PC-9 (cell line): ENCODE data around the gene EPHB1. TPM values are rescaled to one million over a fixed set of nuclear protein-coding genes. Genes with fewer than 3 reads are reported as not detected.

ENCODE experiments used
- BruUV-seq: library from RNA; stranded (reverse); fragments of 400-500 nt; replicated peaks from 2 replicates; lab custom pipeline; 2021; lab: Mats Ljungman, UMichigan
- CTCF ChIA-PET: fragments of 300-600 bp; sonication (Branson Sonifier 250); formaldehyde crosslinking; loops from one replicate; lab custom pipeline; 2022; ENCODE audit warnings: antibody characterized with exemption; lab: Charles Lee
- POLR2A ChIA-PET: fragments of 300-600 bp; sonication (Branson Sonifier 250); formaldehyde crosslinking; loops from one replicate; lab custom pipeline; 2022; ENCODE audit warnings: antibody characterized with exemption; ENCODE audit not compliant: unreplicated experiment; lab: Charles Lee
- DNase-seq, 2 experiments: peaks; one replicate each; pipeline versions ENCODE4 v3.0.0 to v3.0.0-alpha.2; 2015 to 2022; ENCODE audit warnings: mixed read lengths in 1 of 2
- H2AFZ ChIP-seq: fragments of 200-600 bp; sonication (generic); 2 replicates; pipeline ENCODE4 v1.8.1; 2017; ENCODE audit warnings: antibody characterized with exemption
- H3F3A ChIP-seq: fragments of 200-600 bp; sonication (generic); 2 replicates; pipeline ENCODE4 v1.8.1; 2017; ENCODE audit warnings: antibody characterized with exemption, mild to moderate bottlenecking, low read depth; ENCODE audit not compliant: insufficient read depth
- H3K27ac ChIP-seq: fragments of 200-600 bp; sonication (generic); 2 replicates; pipeline ENCODE4 v1.6.1; 2016; ENCODE audit warnings: mixed run types
- H3K27me3 ChIP-seq: fragments of 200-600 bp; sonication (generic); 2 replicates; pipeline ENCODE4 v1.6.1; 2016; ENCODE audit warnings: low read depth, mixed run types; ENCODE audit not compliant: insufficient read depth
- H3K36me3 ChIP-seq: fragments of 200-600 bp; sonication (generic); 2 replicates; pipeline ENCODE4 v1.6.1; 2016; ENCODE audit warnings: low read depth, mixed run types
- H3K4me1 ChIP-seq: fragments of 200-600 bp; sonication (generic); replicated peaks from 2 replicates; pipeline ENCODE4 v1.6.1; 2016; ENCODE audit warnings: mixed run types; ENCODE audit not compliant: insufficient read depth
- H3K4me2 ChIP-seq: fragments of 200-600 bp; sonication (generic); 2 replicates; pipeline ENCODE4 v1.6.1; 2017; ENCODE audit warnings: mixed run types
- H3K4me3 ChIP-seq: fragments of 200-600 bp; sonication (generic); 2 replicates; pipeline ENCODE4 v1.6.1; 2016; ENCODE audit warnings: mixed run types
- H3K79me2 ChIP-seq: fragments of 200-600 bp; sonication (generic); 2 replicates; pipeline ENCODE4 v1.6.1; 2017; ENCODE audit warnings: low read depth, mixed run types
- H3K9me2 ChIP-seq: fragments of 200-600 bp; sonication (generic); 2 replicates; pipeline ENCODE4 v1.8.1; 2017; ENCODE audit warnings: mild to moderate bottlenecking; ENCODE audit not compliant: insufficient read depth
- H3K9me3 ChIP-seq: fragments of 200-600 bp; sonication (generic); 2 replicates; pipeline ENCODE4 v1.8.1; 2016; ENCODE audit warnings: low read depth; ENCODE audit not compliant: insufficient read depth
- H4K20me1 ChIP-seq: fragments of 200-600 bp; sonication (generic); 2 replicates; pipeline ENCODE4 v1.8.1; 2017; ENCODE audit not compliant: insufficient read depth
- EZH2 ChIP-seq: fragments of 200-600 bp; sonication (generic); IDR thresholded peaks from 2 replicates; pipeline ENCODE4 v1.8.0; 2017; ENCODE audit warnings: antibody characterized with exemption, low read depth
- intact Hi-C: fragments of 100-400 bp; cut with micrococcal nuclease; formaldehyde crosslinking; loops from one replicate; pipeline ENCODE4 v1.10.0; 2022; ENCODE audit not compliant: unreplicated experiment
- total RNA-seq: library from RNA; stranded (reverse); gene quantifications from 2 replicates; pipeline ENCODE4 v1.2.3, GENCODE V29; 2021
- TF ChIP-seq, protein P1 (sequence below): fragments of 200-600 bp; sonication (generic); conservative IDR thresholded peaks from 2 replicates; pipeline ENCODE4 v1.6.1; 2017; ENCODE audit warnings: mixed run types, antibody characterized with exemption, mild to moderate bottlenecking, moderate library complexity

Gene EPHB1
- total RNA-seq, 1 experiment from 2014 or later = 0.15 TPM

DNA sequence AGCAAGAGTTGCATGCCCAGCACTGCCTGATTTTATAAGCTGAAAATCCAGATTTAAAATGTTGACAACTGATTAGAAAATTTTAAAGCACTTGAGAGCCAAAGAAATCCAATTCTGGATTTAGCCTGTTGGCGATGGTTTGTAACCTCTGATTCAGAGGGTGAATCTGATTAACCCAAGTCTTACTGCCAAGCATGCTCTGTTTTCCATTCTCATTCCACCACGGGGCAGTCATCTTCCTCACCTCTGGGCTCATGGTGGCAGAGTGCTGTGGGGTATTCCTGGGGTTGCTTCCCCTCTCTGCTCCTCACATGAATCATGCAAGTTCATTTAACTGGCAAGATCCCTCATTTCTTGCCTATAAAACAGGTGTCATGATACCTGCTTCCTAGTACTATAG is 342.2 kb downstream of the EPHB1 start:
- no peak for TF ChIP-seq EZH2
- TF ChIP-seq, protein P1, sequence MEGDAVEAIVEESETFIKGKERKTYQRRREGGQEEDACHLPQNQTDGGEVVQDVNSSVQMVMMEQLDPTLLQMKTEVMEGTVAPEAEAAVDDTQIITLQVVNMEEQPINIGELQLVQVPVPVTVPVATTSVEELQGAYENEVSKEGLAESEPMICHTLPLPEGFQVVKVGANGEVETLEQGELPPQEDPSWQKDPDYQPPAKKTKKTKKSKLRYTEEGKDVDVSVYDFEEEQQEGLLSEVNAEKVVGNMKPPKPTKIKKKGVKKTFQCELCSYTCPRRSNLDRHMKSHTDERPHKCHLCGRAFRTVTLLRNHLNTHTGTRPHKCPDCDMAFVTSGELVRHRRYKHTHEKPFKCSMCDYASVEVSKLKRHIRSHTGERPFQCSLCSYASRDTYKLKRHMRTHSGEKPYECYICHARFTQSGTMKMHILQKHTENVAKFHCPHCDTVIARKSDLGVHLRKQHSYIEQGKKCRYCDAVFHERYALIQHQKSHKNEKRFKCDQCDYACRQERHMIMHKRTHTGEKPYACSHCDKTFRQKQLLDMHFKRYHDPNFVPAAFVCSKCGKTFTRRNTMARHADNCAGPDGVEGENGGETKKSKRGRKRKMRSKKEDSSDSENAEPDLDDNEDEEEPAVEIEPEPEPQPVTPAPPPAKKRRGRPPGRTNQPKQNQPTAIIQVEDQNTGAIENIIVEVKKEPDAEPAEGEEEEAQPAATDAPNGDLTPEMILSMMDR = no peak

DNA sequence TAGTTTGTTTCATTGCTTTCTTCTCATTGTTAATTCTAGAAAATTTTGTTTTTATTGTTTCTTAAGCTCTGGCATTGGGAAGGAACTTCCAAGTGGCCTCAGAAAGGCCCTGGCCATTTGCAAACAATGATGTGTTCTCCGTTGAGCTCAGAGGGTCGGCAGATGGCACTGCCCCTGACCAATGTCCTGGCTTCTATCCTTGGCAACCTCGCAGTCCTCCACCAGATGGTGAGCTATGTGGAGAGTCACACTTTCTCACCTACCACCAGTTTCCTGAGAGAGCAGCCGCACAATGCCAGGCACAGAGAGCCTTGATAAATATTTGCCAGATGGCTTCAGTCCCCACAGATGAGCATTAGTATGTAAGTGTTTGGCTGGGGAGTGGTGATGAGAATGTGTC is 343.7 kb downstream of the EPHB1 start:
- POLR2A ChIA-PET = no interaction called here
- TF ChIP-seq, protein P1 = no peak
- TF ChIP-seq EZH2 = no peak
- H3F3A ChIP-seq = no peaks in the 10 kb centered on the region
- no peak overlapping the region for H2AFZ ChIP-seq
- no peaks in the 10 kb centered on the region for H3K9me2 ChIP-seq
- intact Hi-C loops = no loop called here
- no TSS peak for BruUV-seq
- H3K4me3 ChIP-seq = no peak overlapping the region
- no peaks in the 10 kb centered on the region for H4K20me1 ChIP-seq
- no peaks in the 10 kb centered on the region for H3K9me3 ChIP-seq
- CTCF ChIA-PET = no interaction called here
- no peaks in the 10 kb centered on the region for H3K79me2 ChIP-seq
- DNase-seq = no peak
- H3K4me1 ChIP-seq = no peaks in the 10 kb centered on the region
- H3K27ac ChIP-seq = no peak overlapping the region
- H3K27me3 ChIP-seq = 0 out of 2 replicates have a peak, but pooled peaks cover under 1% of the 10 kb centered on the region
- no peak overlapping the region for H3K4me2 ChIP-seq
- H3K36me3 ChIP-seq = no peaks in the 10 kb centered on the region

More for the DNA sequence above, 342.2 kb downstream of the EPHB1 start:
- H3K36me3 ChIP-seq = no peaks in the 10 kb centered on the region
- intact Hi-C loops = no loop called here
- BruUV-seq = no TSS peak
- H3K4me3 ChIP-seq = no peak overlapping the region
- H3K4me2 ChIP-seq = no peak overlapping the region
- no peak overlapping the region for H3K27ac ChIP-seq
- H3K79me2 ChIP-seq = no peaks in the 10 kb centered on the region
- no peaks in the 10 kb centered on the region for H3K9me3 ChIP-seq
- H3K4me1 ChIP-seq = no peaks in the 10 kb centered on the region
- H4K20me1 ChIP-seq = no peaks in the 10 kb centered on the region
- ChIA-PET CTCF (no interaction called here), POLR2A (no interaction called here)
- H2AFZ ChIP-seq = no peak overlapping the region
- H3F3A ChIP-seq = no peaks in the 10 kb centered on the region
- DNase-seq = no peak
- no peaks in the 10 kb centered on the region for H3K9me2 ChIP-seq
- H3K27me3 ChIP-seq = peaks cover 14% of the 10 kb centered on the region

- intact Hi-C loops = no loop called here
- POLR2A ChIA-PET = no interaction called here
- CTCF ChIA-PET = no interaction called here
Measured at GRCh38 chr3:135140591-135140990, 345.5 kb downstream of the EPHB1 start.

More at GRCh38 chr3:135140591-135140990, 345.5 kb downstream of the EPHB1 start:
- Histone ChIP-seq H3K9me2 (no peaks in the 10 kb centered on the region), H3K4me1 (no peaks in the 10 kb centered on the region), H3K27ac (no peak overlapping the region), H4K20me1 (no peaks in the 10 kb centered on the region), H3K4me3 (no peak overlapping the region), H3K27me3 (no peaks in the 10 kb centered on the region), H2AFZ (no peak overlapping the region), H3K4me2 (no peak overlapping the region), H3K36me3 (no peaks in the 10 kb centered on the region), H3F3A (no peaks in the 10 kb centered on the region), H3K79me2 (no peaks in the 10 kb centered on the region), H3K9me3 (no peaks in the 10 kb centered on the region)
- no peak for DNase-seq
- no peak for TF ChIP-seq EZH2
- TF ChIP-seq, protein P1 = no peak
- BruUV-seq = no TSS peak
